ENCODE data around the gene KRT73. TPM values are rescaled to one million over a fixed set of nuclear protein-coding genes. Genes with fewer than 3 reads are reported as not detected.

Gene KRT73
- total RNA-seq, 2 experiments from 2014 or later: 67.2 to 69.7 TPM

- H3K27me3 ChIP-seq (ENCODE audit: control insufficient read depth in 1 of 2, insufficient read depth in 2 of 2, low read length in 2 of 2): peaks cover 0 to 4% of the 10 kb centered on the region in 2 experiments
- no peak within 1 kb of the TSS for H3K4me3 ChIP-seq (ENCODE audit: low read length)
- ATAC-seq (ENCODE audit: poor library complexity) (no peak), DNase-seq (no peak)
- no peaks in the 10 kb centered on the region for H3K9me3 Mint-ChIP-seq
- no peaks in the 10 kb centered on the region for H3K9me3 ChIP-seq (ENCODE audit: control insufficient read depth in 1 of 2, insufficient read depth in 1 of 2, low read length in 2 of 2)
- no peak within 1 kb of the TSS for H3K27ac ChIP-seq (ENCODE audit: low read depth in 1 of 2, low read length in 2 of 2)
- H3K36me3 Mint-ChIP-seq (ENCODE audit: low read depth): no peaks in the 10 kb centered on the region
- no peak within 1 kb of the TSS for H3K4me3 Mint-ChIP-seq
- no peak for TF ChIP-seq CTCF (IDR thresholded peaks at IDR 0.05)
- H3K4me1 Mint-ChIP-seq (ENCODE audit: low read depth): no peaks in the 10 kb centered on the region
- H3K36me3 ChIP-seq (ENCODE audit: insufficient read depth, low read length): no peaks in the 10 kb centered on the region
- CTCF ChIA-PET: interaction anchor here (1.2 kb wide), 1 partner anchor 306 kb away, joined by 3 read pairs; no protein-coding TSS in a partner anchor
- H3K27me3 Mint-ChIP-seq: no peaks in the 10 kb centered on the region
- POLR2A ChIA-PET: no interaction called here
- H3K4me1 ChIP-seq (ENCODE audit: insufficient read depth, low read length): no peaks in the 10 kb centered on the region
- H3K27ac Mint-ChIP-seq: no peak within 1 kb of the TSS
- intact Hi-C loops (cut with DNase I, micrococcal nuclease): no loop called here
Observed at GRCh38 chr12:52573743-52574142, 44.6 kb downstream of the KRT73 start, which contains the start of gene KRT74. KRT74 (minus strand) TSS chr12:52573843; CDS start chr12:52573777, 66 bp downstream.

- no peaks in the 10 kb centered on the region for H3K36me3 Mint-ChIP-seq (ENCODE audit: low read depth)
Observed at GRCh38 chr12:52573306-52573705, 45.1 kb downstream of the KRT73 start.

GRCh38 chr12:52570511-52570910, 47.8 kb downstream of the KRT73 start:
- no peak for ATAC-seq (ENCODE audit: poor library complexity)
- POLR2A ChIA-PET: no interaction called here

More at GRCh38 chr12:52573306-52573705, 45.1 kb downstream of the KRT73 start:
- CTCF ChIA-PET: no interaction called here
- TF ChIP-seq CTCF (IDR thresholded peaks at IDR 0.05): no peak
- ATAC-seq (ENCODE audit: poor library complexity) (no peak), DNase-seq (no peak)
- no peak overlapping the region for H3K27ac Mint-ChIP-seq
- intact Hi-C loops (cut with DNase I, micrococcal nuclease): no loop called here
- H3K4me1 ChIP-seq (ENCODE audit: insufficient read depth, low read length): no peaks in the 10 kb centered on the region
- H3K27me3 Mint-ChIP-seq: no peaks in the 10 kb centered on the region
- no peaks in the 10 kb centered on the region for H3K4me1 Mint-ChIP-seq (ENCODE audit: low read depth)
- H3K27ac ChIP-seq (ENCODE audit: low read depth in 1 of 2, low read length in 2 of 2): no peak overlapping the region
- no peak overlapping the region for H3K4me3 Mint-ChIP-seq
- H3K9me3 Mint-ChIP-seq: no peaks in the 10 kb centered on the region
- H3K36me3 ChIP-seq (ENCODE audit: insufficient read depth, low read length): no peaks in the 10 kb centered on the region
- H3K4me3 ChIP-seq (ENCODE audit: low read length): no peak overlapping the region
- H3K9me3 ChIP-seq (ENCODE audit: control insufficient read depth in 1 of 2, insufficient read depth in 1 of 2, low read length in 2 of 2): no peaks in the 10 kb centered on the region
- POLR2A ChIA-PET: no interaction called here
- peaks cover 0 to 4% of the 10 kb centered on the region in 2 experiments for H3K27me3 ChIP-seq (ENCODE audit: control insufficient read depth in 1 of 2, insufficient read depth in 2 of 2, low read length in 2 of 2)

More at GRCh38 chr12:52570511-52570910, 47.8 kb downstream of the KRT73 start:
- no peaks in the 10 kb centered on the region for H3K9me3 ChIP-seq (ENCODE audit: control insufficient read depth in 1 of 2, insufficient read depth in 1 of 2, low read length in 2 of 2)
- DNase-seq: no peak
- H3K4me1 Mint-ChIP-seq (ENCODE audit: low read depth): no peaks in the 10 kb centered on the region
- no peaks in the 10 kb centered on the region for H3K36me3 ChIP-seq (ENCODE audit: insufficient read depth, low read length)
- no peak overlapping the region for H3K27ac Mint-ChIP-seq
- no peaks in the 10 kb centered on the region for H3K36me3 Mint-ChIP-seq (ENCODE audit: low read depth)
- CTCF ChIA-PET: no interaction called here
- TF ChIP-seq CTCF (IDR thresholded peaks at IDR 0.05): no peak
- intact Hi-C loops (cut with DNase I, micrococcal nuclease): no loop called here
- H3K4me1 ChIP-seq (ENCODE audit: insufficient read depth, low read length): no peaks in the 10 kb centered on the region
- H3K27ac ChIP-seq (ENCODE audit: low read depth in 1 of 2, low read length in 2 of 2): no peak overlapping the region
- H3K4me3 Mint-ChIP-seq: no peak overlapping the region
- H3K27me3 Mint-ChIP-seq: peaks cover 13% of the 10 kb centered on the region
- no peaks in the 10 kb centered on the region for H3K9me3 Mint-ChIP-seq
- H3K27me3 ChIP-seq (ENCODE audit: control insufficient read depth in 1 of 2, insufficient read depth in 2 of 2, low read length in 2 of 2): peaks cover 0 to 4% of the 10 kb centered on the region in 2 experiments
- H3K4me3 ChIP-seq (ENCODE audit: low read length): no peak overlapping the region

Measured in CD4-positive, alpha-beta T cell (primary cell).